Measurements from ENCODE around the gene LARP4B.

Gene LARP4B

GRCh38 chr10:797179-797578 lies 134.3 kb downstream of the LARP4B start:
- Histone ChIP-seq H3K27ac (ENCODE audit: low read depth, low read length) (no peak overlapping the region), H3K27me3 (ENCODE audit: insufficient read depth, low read length) (no peaks in the 10 kb centered on the region), H3K36me3 (ENCODE audit: insufficient read depth, low read length) (no peaks in the 10 kb centered on the region), H2AFZ (ENCODE audit: low read length, unreplicated experiment) (no peak overlapping the region), H3K79me2 (ENCODE audit: control insufficient read depth, insufficient read depth, low read length, unreplicated experiment) (no peaks in the 10 kb centered on the region), H3K4me3 (ENCODE audit: low read depth, low read length) (no peak overlapping the region), H3K4me1 (ENCODE audit: control insufficient read depth, insufficient read depth, low read length, unreplicated experiment) (no peaks in the 10 kb centered on the region)

- no peaks in the 10 kb centered on the region for H3K4me1 ChIP-seq (ENCODE audit: control insufficient read depth, insufficient read depth, low read length, unreplicated experiment)
- H3K4me3 ChIP-seq (ENCODE audit: low read depth, low read length), result no peak overlapping the region
- H3K79me2 ChIP-seq (ENCODE audit: control insufficient read depth, insufficient read depth, low read length, unreplicated experiment), result no peaks in the 10 kb centered on the region
- H3K27me3 ChIP-seq (ENCODE audit: insufficient read depth, low read length), result no peaks in the 10 kb centered on the region
- no peak overlapping the region for H3K27ac ChIP-seq (ENCODE audit: low read depth, low read length)
- no peak overlapping the region for H2AFZ ChIP-seq (ENCODE audit: low read length, unreplicated experiment)
- H3K36me3 ChIP-seq (ENCODE audit: insufficient read depth, low read length), result no peaks in the 10 kb centered on the region
These were observed 135.3 kb downstream of the LARP4B start for GRCh38 chr10:796233-796632.

GRCh38 chr10:794382-794956 lies 137.0 kb downstream of the LARP4B start:
- Histone ChIP-seq H3K79me2 (ENCODE audit: control insufficient read depth, insufficient read depth, low read length, unreplicated experiment) (no peaks in the 10 kb centered on the region), H3K4me1 (ENCODE audit: control insufficient read depth, insufficient read depth, low read length, unreplicated experiment) (no peaks in the 10 kb centered on the region), H3K27me3 (ENCODE audit: insufficient read depth, low read length) (no peaks in the 10 kb centered on the region), H3K27ac (ENCODE audit: low read depth, low read length) (no peak overlapping the region), H2AFZ (ENCODE audit: low read length, unreplicated experiment) (no peak overlapping the region), H3K36me3 (ENCODE audit: insufficient read depth, low read length) (no peaks in the 10 kb centered on the region), H3K4me3 (ENCODE audit: low read depth, low read length) (no peak overlapping the region)

GRCh38 chr10:792792-793100 lies 138.8 kb downstream of the LARP4B start:
- Histone ChIP-seq H3K36me3 (ENCODE audit: insufficient read depth, low read length) (no peaks in the 10 kb centered on the region), H3K27me3 (ENCODE audit: insufficient read depth, low read length) (no peaks in the 10 kb centered on the region), H2AFZ (ENCODE audit: low read length, unreplicated experiment) (no peak overlapping the region), H3K4me3 (ENCODE audit: low read depth, low read length) (no peak overlapping the region), H3K27ac (ENCODE audit: low read depth, low read length) (no peak overlapping the region), H3K79me2 (ENCODE audit: control insufficient read depth, insufficient read depth, low read length, unreplicated experiment) (no peaks in the 10 kb centered on the region), H3K4me1 (ENCODE audit: control insufficient read depth, insufficient read depth, low read length, unreplicated experiment) (no peaks in the 10 kb centered on the region)

- no peak overlapping the region for H2AFZ ChIP-seq (ENCODE audit: low read length, unreplicated experiment)
These were observed 139.3 kb downstream of the LARP4B start for GRCh38 chr10:792083-792791.

GRCh38 chr10:791639-792038 lies 139.9 kb downstream of the LARP4B start:
- Histone ChIP-seq H3K79me2 (ENCODE audit: control insufficient read depth, insufficient read depth, low read length, unreplicated experiment) (no peaks in the 10 kb centered on the region), H3K36me3 (ENCODE audit: insufficient read depth, low read length) (no peaks in the 10 kb centered on the region), H3K4me1 (ENCODE audit: control insufficient read depth, insufficient read depth, low read length, unreplicated experiment) (no peaks in the 10 kb centered on the region), H2AFZ (ENCODE audit: low read length, unreplicated experiment) (no peak overlapping the region), H3K27me3 (ENCODE audit: insufficient read depth, low read length) (no peaks in the 10 kb centered on the region), H3K4me3 (ENCODE audit: low read depth, low read length) (no peak overlapping the region), H3K27ac (ENCODE audit: low read depth, low read length) (no peak overlapping the region)

More at GRCh38 chr10:792083-792791, 139.3 kb downstream of the LARP4B start:
- Histone ChIP-seq H3K27ac (ENCODE audit: low read depth, low read length) (no peak overlapping the region), H3K4me3 (ENCODE audit: low read depth, low read length) (no peak overlapping the region), H3K27me3 (ENCODE audit: insufficient read depth, low read length) (no peaks in the 10 kb centered on the region), H3K79me2 (ENCODE audit: control insufficient read depth, insufficient read depth, low read length, unreplicated experiment) (no peaks in the 10 kb centered on the region), H3K4me1 (ENCODE audit: control insufficient read depth, insufficient read depth, low read length, unreplicated experiment) (no peaks in the 10 kb centered on the region), H3K36me3 (ENCODE audit: insufficient read depth, low read length) (no peaks in the 10 kb centered on the region)

GRCh38 chr10:790821-791551 lies 140.5 kb downstream of the LARP4B start:
- H3K4me1 ChIP-seq (ENCODE audit: control insufficient read depth, insufficient read depth, low read length, unreplicated experiment), result no peaks in the 10 kb centered on the region
- no peak overlapping the region for H3K4me3 ChIP-seq (ENCODE audit: low read depth, low read length)

GRCh38 chr10:789831-790701 lies 141.4 kb downstream of the LARP4B start:
- Histone ChIP-seq H3K79me2 (ENCODE audit: control insufficient read depth, insufficient read depth, low read length, unreplicated experiment) (no peaks in the 10 kb centered on the region), H3K36me3 (ENCODE audit: insufficient read depth, low read length) (no peaks in the 10 kb centered on the region), H3K4me1 (ENCODE audit: control insufficient read depth, insufficient read depth, low read length, unreplicated experiment) (no peaks in the 10 kb centered on the region), H3K4me3 (ENCODE audit: low read depth, low read length) (no peak overlapping the region), H2AFZ (ENCODE audit: low read length, unreplicated experiment) (no peak overlapping the region), H3K27ac (ENCODE audit: low read depth, low read length) (no peak overlapping the region), H3K27me3 (ENCODE audit: insufficient read depth, low read length) (no peaks in the 10 kb centered on the region)

More at GRCh38 chr10:790821-791551, 140.5 kb downstream of the LARP4B start:
- no peaks in the 10 kb centered on the region for H3K27me3 ChIP-seq (ENCODE audit: insufficient read depth, low read length)
- no peak overlapping the region for H2AFZ ChIP-seq (ENCODE audit: low read length, unreplicated experiment)
- H3K79me2 ChIP-seq (ENCODE audit: control insufficient read depth, insufficient read depth, low read length, unreplicated experiment), result no peaks in the 10 kb centered on the region
- no peaks in the 10 kb centered on the region for H3K36me3 ChIP-seq (ENCODE audit: insufficient read depth, low read length)
- no peak overlapping the region for H3K27ac ChIP-seq (ENCODE audit: low read depth, low read length)

GRCh38 chr10:788796-789748 lies 142.4 kb downstream of the LARP4B start:
- Histone ChIP-seq H3K79me2 (ENCODE audit: control insufficient read depth, insufficient read depth, low read length, unreplicated experiment) (no peaks in the 10 kb centered on the region), H3K27me3 (ENCODE audit: insufficient read depth, low read length) (no peaks in the 10 kb centered on the region), H3K27ac (ENCODE audit: low read depth, low read length) (no peak overlapping the region), H3K4me3 (ENCODE audit: low read depth, low read length) (peak overlapping the region; percentile 40), H3K36me3 (ENCODE audit: insufficient read depth, low read length) (no peaks in the 10 kb centered on the region), H3K4me1 (ENCODE audit: control insufficient read depth, insufficient read depth, low read length, unreplicated experiment) (no peaks in the 10 kb centered on the region), H2AFZ (ENCODE audit: low read length, unreplicated experiment) (no peak overlapping the region)
